Activated naive CD4-positive, alpha-beta T cell treated with anti-CD3 and anti-CD28 coated beads for 36 hours (primary cell): ENCODE data around the gene GRAP2. TPM values are rescaled to one million over a fixed set of nuclear protein-coding genes. Genes with fewer than 3 reads are reported as not detected.
"Not testable (repeated sequence)": the region's sequence is repeated elsewhere in the genome, so short reads cannot be mapped to it uniquely, and the experiment has no call there.

Experiments used
- CTCF ChIA-PET: fragments of 350-600 bp; sonication (Branson Sonifier 250); formaldehyde crosslinking; loops from one replicate; lab custom pipeline; 2021; ENCODE audit warnings: antibody characterized with exemption; lab: Charles Lee
- DNase-seq: peaks from one replicate; pipeline ENCODE4 v3.0.0-alpha.2; 2020
- H3K27ac Mint-ChIP-seq: one replicate; pipeline ENCODE4 v1.8.0; 2021; ENCODE audit warnings: mild to moderate bottlenecking, mixed read lengths
- H3K27me3 Mint-ChIP-seq: one replicate; pipeline ENCODE4 v1.8.0; 2021; ENCODE audit warnings: low read depth, mixed read lengths
- H3K36me3 Mint-ChIP-seq: one replicate; pipeline ENCODE4 v1.8.0; 2021; ENCODE audit warnings: low read depth, mixed read lengths
- H3K4me1 Mint-ChIP-seq: one replicate; pipeline ENCODE4 v1.8.0; 2021; ENCODE audit warnings: low read depth, mixed read lengths
- H3K4me3 Mint-ChIP-seq: one replicate; pipeline ENCODE4 v1.8.0; 2021; ENCODE audit warnings: mild to moderate bottlenecking, moderate library complexity, mixed read lengths
- H3K9me3 Mint-ChIP-seq: one replicate; pipeline ENCODE4 v1.8.0; 2021; ENCODE audit warnings: mixed read lengths
- intact Hi-C: fragments of 100-400 bp; cut with micrococcal nuclease; formaldehyde crosslinking; loops from one replicate; pipeline ENCODE4 v1.15.1; 2023
- total RNA-seq, 2 experiments: library from RNA; stranded (reverse); gene quantifications; one replicate each; pipeline ENCODE4 v1.2.3, GENCODE V29; 2021

The GRAP2 gene
- total RNA-seq, 2 experiments from 2014 or later = 25.5 to 29.4 TPM

GRCh38 chr22:39901565-39902146, 772 bp downstream of the GRAP2 start:
- Mint-ChIP-seq H3K9me3 (no peaks in the 10 kb centered on the region), H3K4me3 (peak overlapping the region; percentile 90), H3K27ac (peak overlapping the region; percentile 100), H3K27me3 (no peaks in the 10 kb centered on the region), H3K4me1 (peaks cover 18% of the 10 kb centered on the region), H3K36me3 (peaks cover 5% of the 10 kb centered on the region)
- intact Hi-C loops = loop anchor here (2.0 to 5.0 kb wide), 4 partner anchors 36 to 276 kb away; partner anchors contain the start of gene TNRC6B
- no peak for DNase-seq
- CTCF ChIA-PET = interaction anchor here (1.3 kb wide), 1 partner anchor 17 kb away, joined by 3 read pairs; no protein-coding TSS in a partner anchor

DNA sequence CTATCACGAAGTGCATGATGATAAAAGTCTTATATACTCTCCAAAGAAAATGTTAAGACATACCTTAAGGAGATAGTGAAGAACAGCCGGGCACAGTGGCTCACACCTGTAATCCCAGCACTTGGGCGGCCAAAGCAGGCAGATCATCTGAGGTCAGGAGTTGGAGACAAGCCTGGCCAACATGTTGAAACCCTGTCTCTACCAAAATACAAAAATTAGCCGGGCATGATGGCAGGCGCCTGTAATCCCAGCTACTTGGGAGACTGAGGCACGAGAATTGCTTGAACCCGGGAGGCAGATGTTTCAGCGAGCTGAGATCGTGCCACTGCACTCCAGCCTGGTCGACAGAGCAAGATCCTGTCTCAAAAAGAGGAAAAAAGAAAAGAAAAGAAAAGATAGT, 3.1 kb downstream of the GRAP2 start:
- DNase-seq, H3K9me3 Mint-ChIP-seq, H3K27me3 Mint-ChIP-seq, H3K36me3 Mint-ChIP-seq: not testable (repeated sequence)
- CTCF ChIA-PET = interaction anchor here (0.8 to 1.3 kb wide), 3 partner anchors 9 to 56 kb away, joined by 3 read pairs; no protein-coding TSS in a partner anchor
- intact Hi-C loops = loop anchor here (5.0 kb wide), 2 partner anchors 33 to 273 kb away; partner anchors contain the start of gene TNRC6B
- H3K4me1 Mint-ChIP-seq = peaks cover 27% of the 10 kb centered on the region
- peak overlapping the region; percentile 90 for H3K4me3 Mint-ChIP-seq
- H3K27ac Mint-ChIP-seq = peak overlapping the region; percentile 100

DNA sequence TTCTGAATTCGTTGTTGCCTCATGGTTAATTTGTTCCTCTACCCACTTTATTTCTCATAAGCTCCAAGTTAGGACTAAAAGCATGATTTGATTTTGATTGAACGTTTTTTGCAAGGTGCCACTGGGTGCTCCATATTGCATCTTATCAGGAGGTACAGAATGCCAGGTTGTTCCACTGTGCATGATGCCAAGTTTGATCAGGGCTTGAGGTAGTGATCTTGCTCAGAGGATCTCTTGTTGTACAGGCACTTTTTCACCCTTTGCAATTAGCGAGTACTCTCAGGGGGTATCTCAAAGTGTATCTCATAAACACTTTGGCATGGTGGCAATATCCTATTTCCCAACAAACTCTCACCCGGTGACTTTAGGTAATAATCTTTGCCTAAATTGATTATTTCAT, 4.0 kb downstream of the GRAP2 start:
- Mint-ChIP-seq H3K4me1 (peaks cover 31% of the 10 kb centered on the region), H3K27me3 (no peaks in the 10 kb centered on the region), H3K9me3 (no peaks in the 10 kb centered on the region), H3K27ac (peak overlapping the region; percentile 100), H3K36me3 (peaks cover 5% of the 10 kb centered on the region), H3K4me3 (peak overlapping the region; percentile 90)
- peak; percentile 49 for DNase-seq
- CTCF ChIA-PET = interaction anchor here (0.8 to 1.6 kb wide), 5 partner anchors 9 to 55 kb away, joined by 3 read pairs; no protein-coding TSS in a partner anchor
- intact Hi-C loops = loop anchor here (5.0 kb wide), 3 partner anchors 32 to 1033 kb away; partner anchors contain the start of genes CBX6 and TNRC6B

DNA sequence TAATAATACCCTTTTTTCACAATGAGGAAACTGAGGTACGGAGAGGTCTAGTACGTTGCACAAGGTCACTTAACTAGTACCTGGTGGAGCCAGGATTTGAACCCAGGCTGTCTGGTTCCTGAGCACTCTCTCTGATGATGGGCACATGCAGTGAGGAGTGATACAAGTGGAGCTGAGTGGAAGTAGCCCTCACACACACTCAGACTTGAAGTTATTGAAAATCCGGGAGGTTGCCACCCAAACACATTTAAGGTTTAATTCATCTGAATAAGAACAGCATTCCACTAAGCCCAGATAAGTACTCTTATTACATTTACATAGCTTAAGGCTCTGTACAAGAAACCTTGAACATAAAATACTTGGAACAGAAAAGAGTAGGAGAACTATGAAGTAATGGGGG, 4.8 kb downstream of the GRAP2 start:
- intact Hi-C loops = loop anchor here (2.0 to 5.0 kb wide), 2 partner anchors 15 to 1033 kb away; partner anchors contain the start of gene CBX6
- H3K27me3 Mint-ChIP-seq = no peaks in the 10 kb centered on the region
- DNase-seq = peak; percentile 67
- H3K4me3 Mint-ChIP-seq = peak overlapping the region; percentile 90
- CTCF ChIA-PET = interaction anchor here (0.8 to 1.6 kb wide), 4 partner anchors 8 to 40 kb away, joined by 3 read pairs; no protein-coding TSS in a partner anchor
- H3K27ac Mint-ChIP-seq = peak overlapping the region; percentile 100
- peaks cover 5% of the 10 kb centered on the region for H3K36me3 Mint-ChIP-seq
- H3K9me3 Mint-ChIP-seq = no peaks in the 10 kb centered on the region
- H3K4me1 Mint-ChIP-seq = peaks cover 31% of the 10 kb centered on the region

DNA sequence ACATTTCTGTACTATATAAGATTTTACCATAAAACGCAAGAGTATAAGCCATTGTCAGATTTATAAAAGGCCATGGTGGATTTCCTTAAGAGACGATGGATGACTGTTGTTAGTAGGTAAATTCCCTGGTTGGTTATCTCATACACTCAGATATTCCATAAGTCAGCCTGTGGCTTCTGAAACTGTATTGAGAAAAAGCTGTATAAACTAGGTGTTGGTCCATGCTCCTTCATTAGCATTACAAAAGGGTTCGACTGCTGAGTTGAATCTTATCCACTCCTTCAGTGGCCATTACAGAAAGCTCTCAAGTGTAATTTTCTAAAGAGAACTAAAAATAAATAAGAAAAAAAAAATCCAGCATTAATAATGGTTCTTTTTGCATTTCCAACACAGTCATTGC, 5.3 kb downstream of the GRAP2 start:
- Mint-ChIP-seq H3K27me3 (no peaks in the 10 kb centered on the region), H3K4me3 (peak overlapping the region; percentile 90), H3K27ac (peak overlapping the region; percentile 100), H3K9me3 (no peaks in the 10 kb centered on the region), H3K4me1 (peaks cover 32% of the 10 kb centered on the region), H3K36me3 (peaks cover 5% of the 10 kb centered on the region)
- CTCF ChIA-PET = interaction anchor here (0.8 to 1.6 kb wide), 2 partner anchors 11 to 15 kb away, joined by 3 read pairs; no protein-coding TSS in a partner anchor
- intact Hi-C loops = loop anchor here (2.0 to 5.0 kb wide), 2 partner anchors 15 to 1034 kb away; partner anchors contain the start of gene CBX6
- no peak for DNase-seq

DNA sequence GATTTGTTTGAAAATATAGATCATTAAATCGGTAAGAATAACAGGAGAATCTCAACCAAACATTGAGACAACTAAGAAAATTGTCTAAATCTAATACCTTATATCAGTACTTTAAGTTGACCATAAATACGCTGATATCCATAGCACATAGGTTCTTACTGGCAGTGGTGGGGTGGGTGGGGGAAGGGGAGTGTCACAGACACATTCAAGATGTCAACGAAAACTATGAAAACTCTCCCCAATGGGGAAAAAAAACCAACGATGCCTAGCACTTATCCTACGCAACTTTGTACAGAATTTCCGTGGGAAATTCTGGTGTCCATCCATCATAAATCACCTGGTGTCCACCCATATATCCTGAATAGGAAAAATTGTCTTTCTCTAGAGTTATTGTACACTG, 6.2 kb downstream of the GRAP2 start:
- peak; percentile 70 for DNase-seq
- H3K4me1 Mint-ChIP-seq = peaks cover 40% of the 10 kb centered on the region

DNA sequence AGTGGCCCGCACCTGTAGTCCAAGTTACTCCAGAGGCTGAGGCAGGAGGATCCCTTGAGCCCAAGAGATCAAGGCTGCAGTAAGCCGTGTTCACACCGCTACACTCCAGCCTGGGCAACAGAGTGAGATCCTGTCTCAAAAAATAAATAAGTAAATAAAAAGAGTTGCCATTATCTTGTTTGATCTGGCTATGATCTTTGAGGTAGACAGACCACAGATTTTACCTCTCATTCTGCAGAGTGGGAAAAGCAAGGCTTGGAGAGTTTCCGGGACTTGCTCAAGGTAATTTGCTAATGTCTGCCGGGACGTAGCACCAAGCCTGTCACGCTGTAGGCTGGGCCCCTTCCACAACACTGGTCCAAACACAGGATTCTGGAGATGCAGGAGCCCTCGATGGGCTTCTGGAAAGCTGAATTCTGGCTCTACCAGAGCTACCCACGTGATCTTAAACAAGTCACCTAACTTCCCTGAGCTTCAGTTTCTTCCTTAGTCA, 6.8 kb downstream of the GRAP2 start:
- CTCF ChIA-PET = interaction anchor here (0.6 to 1.5 kb wide), 7 partner anchors 11 to 117 kb away, joined by 3 to 8 read pairs (median 3); no protein-coding TSS in a partner anchor

More for the DNA sequence above, 6.2 kb downstream of the GRAP2 start:
- intact Hi-C loops = loop anchor here (2.0 to 5.0 kb wide), 2 partner anchors 14 to 1035 kb away; partner anchors contain the start of gene CBX6
- H3K36me3 Mint-ChIP-seq = peaks cover 3% of the 10 kb centered on the region
- CTCF ChIA-PET = interaction anchor here (1.0 kb wide), 1 partner anchor 12 kb away, joined by 3 read pairs; no protein-coding TSS in a partner anchor
- peak overlapping the region; percentile 90 for H3K4me3 Mint-ChIP-seq
- H3K9me3 Mint-ChIP-seq = no peaks in the 10 kb centered on the region
- H3K27me3 Mint-ChIP-seq = no peaks in the 10 kb centered on the region
- H3K27ac Mint-ChIP-seq = peak overlapping the region; percentile 100

GRCh38 chr22:39908136-39908535, 7.3 kb downstream of the GRAP2 start:
- Mint-ChIP-seq H3K27ac (peak overlapping the region; percentile 100), H3K4me3 (peak overlapping the region; percentile 90), H3K4me1 (peaks cover 51% of the 10 kb centered on the region), H3K36me3 (no peaks in the 10 kb centered on the region), H3K9me3 (no peaks in the 10 kb centered on the region), H3K27me3 (no peaks in the 10 kb centered on the region)
- intact Hi-C loops = loop anchor here (5.0 kb wide), 1 partner anchor 1036 kb away; the partner anchor contains the start of gene CBX6
- no peak for DNase-seq
- CTCF ChIA-PET = interaction anchor here (0.6 to 1.5 kb wide), 7 partner anchors 15 to 116 kb away, joined by 3 to 8 read pairs (median 3); no protein-coding TSS in a partner anchor

More for the DNA sequence above, 6.8 kb downstream of the GRAP2 start:
- Mint-ChIP-seq H3K9me3 (no peaks in the 10 kb centered on the region), H3K27ac (peak overlapping the region; percentile 100), H3K4me3 (peak overlapping the region; percentile 90), H3K27me3 (no peaks in the 10 kb centered on the region), H3K4me1 (peaks cover 46% of the 10 kb centered on the region), H3K36me3 (peaks cover 2% of the 10 kb centered on the region)
- intact Hi-C loops = loop anchor here (2.0 to 5.0 kb wide), 2 partner anchors 13 to 1035 kb away; partner anchors contain the start of gene CBX6
- DNase-seq = peak; percentile 34

DNA sequence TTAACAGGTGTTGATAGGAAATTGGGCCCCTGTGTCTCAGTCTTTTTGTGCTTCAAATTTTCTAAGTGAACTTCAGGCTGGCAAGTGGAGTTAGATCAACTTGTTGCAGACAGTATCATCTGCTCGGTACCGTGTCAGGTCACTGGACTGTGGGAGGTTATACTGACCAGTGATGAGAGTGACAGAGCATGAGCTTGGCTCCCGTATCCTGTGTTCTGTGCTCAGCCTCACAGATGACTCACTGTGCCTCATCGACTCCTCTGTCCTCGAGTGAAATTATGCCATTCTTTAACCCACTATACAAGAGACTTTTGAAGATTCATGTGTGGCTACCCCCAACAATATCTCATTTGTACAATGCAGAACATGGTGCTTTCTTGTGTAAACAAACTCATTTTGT, 7.9 kb downstream of the GRAP2 start:
- H3K4me3 Mint-ChIP-seq = peak overlapping the region; percentile 90
- DNase-seq = peak; percentile 65
- peaks cover 57% of the 10 kb centered on the region for H3K4me1 Mint-ChIP-seq
- CTCF ChIA-PET = interaction anchor here (0.6 to 1.5 kb wide), 9 partner anchors 9 to 44 kb away, joined by 3 to 8 read pairs (median 3); no protein-coding TSS in a partner anchor
- H3K36me3 Mint-ChIP-seq = no peaks in the 10 kb centered on the region
- no peaks in the 10 kb centered on the region for H3K27me3 Mint-ChIP-seq
- intact Hi-C loops = loop anchor here (5.0 kb wide), 1 partner anchor 1036 kb away; the partner anchor contains the start of gene CBX6
- peak overlapping the region; percentile 100 for H3K27ac Mint-ChIP-seq
- H3K9me3 Mint-ChIP-seq = no peaks in the 10 kb centered on the region

- H3K27ac Mint-ChIP-seq = peak overlapping the region; percentile 100
Observed at GRCh38 chr22:39910876-39911613, 10.2 kb downstream of the GRAP2 start.

GRCh38 chr22:39913321-39913720, 12.4 kb downstream of the GRAP2 start:
- H3K36me3 Mint-ChIP-seq = no peaks in the 10 kb centered on the region
- peaks cover 89% of the 10 kb centered on the region for H3K4me1 Mint-ChIP-seq
- intact Hi-C loops = no loop called here
- peak overlapping the region; percentile 100 for H3K27ac Mint-ChIP-seq
- H3K27me3 Mint-ChIP-seq = no peaks in the 10 kb centered on the region
- H3K4me3 Mint-ChIP-seq = peak overlapping the region; percentile 38
- H3K9me3 Mint-ChIP-seq = no peaks in the 10 kb centered on the region
- CTCF ChIA-PET = interaction anchor here (1.0 to 1.6 kb wide), 5 partner anchors 8 to 379 kb away, joined by 3 to 5 read pairs (median 4); no protein-coding TSS in a partner anchor
- DNase-seq = no peak

More at GRCh38 chr22:39910876-39911613, 10.2 kb downstream of the GRAP2 start:
- Mint-ChIP-seq H3K36me3 (no peaks in the 10 kb centered on the region), H3K9me3 (no peaks in the 10 kb centered on the region), H3K27me3 (no peaks in the 10 kb centered on the region), H3K4me1 (peaks cover 74% of the 10 kb centered on the region), H3K4me3 (peak overlapping the region; percentile 77)
- peak; percentile 54 for DNase-seq
- CTCF ChIA-PET = interaction anchor here (0.6 to 1.7 kb wide), 6 partner anchors 8 to 130 kb away, joined by 3 to 9 read pairs (median 6); no protein-coding TSS in a partner anchor
- intact Hi-C loops = loop anchor here (1.0 to 2.0 kb wide), 4 partner anchors 8 to 435 kb away; partner anchors contain the start of gene ADSL
